ENCODE measurements around the gene CADM1.

DNA sequence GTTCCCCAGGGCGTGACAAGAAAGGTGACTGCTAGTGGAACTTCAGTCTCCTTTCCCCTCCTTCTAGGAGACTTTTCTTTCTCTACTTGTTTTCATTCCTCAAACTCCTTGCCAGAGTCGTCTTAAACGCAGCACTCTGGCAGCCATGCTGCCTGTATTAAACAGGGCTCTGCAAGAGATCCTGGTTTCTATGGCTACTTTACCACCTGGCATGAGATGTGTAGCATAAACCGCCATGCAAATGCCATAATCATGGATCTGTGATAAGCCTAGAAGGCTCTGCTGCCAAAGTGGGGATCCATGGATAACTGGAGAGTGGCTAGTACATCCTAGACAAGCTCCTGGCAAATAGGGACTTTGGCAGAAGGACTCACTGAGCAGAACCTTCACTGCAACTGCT is 321.1 kb downstream of the CADM1 start:
- TF ChIP-seq CTCF (conservative IDR thresholded peaks at IDR 0.05 in 1 of 2, IDR thresholded peaks at IDR 0.05 in 1 of 2; ENCODE audit: low read depth in 1 of 2, low read length in 2 of 2) = no peak
- no peak for TF ChIP-seq EZH2 (IDR thresholded peaks at IDR 0.05; ENCODE audit: low read length, missing control alignments)
